ENCODE results near the gene RAB27B. TPM values are rescaled to one million over a fixed set of nuclear protein-coding genes. Genes with fewer than 3 reads are reported as not detected.
A peak's percentile ranks its signal among the peaks of the same experiment; 100 is the strongest.

RAB27B gene
- polyA plus RNA-seq, 6 donors from 2014 or later = 0.03 to 0.72 (median 0.36) TPM; not detected in 1

GRCh38 chr18:54880395-54881105 lies 52.3 kb downstream of the RAB27B start:
- H3K4me1 Mint-ChIP-seq = no peaks in the 10 kb centered on the region

GRCh38 chr18:54881229-54881768 lies 53.0 kb downstream of the RAB27B start:
- ATAC-seq (ENCODE audit: low read depth in 2 of 2) (no peak), DNase-seq (no peak)
- Mint-ChIP-seq H3K27me3 (peaks cover 0 to 25% (median 10%) of the 10 kb centered on the region in 3 donors), H3K4me1 (no peaks in the 10 kb centered on the region), H3K36me3 (no peaks in the 10 kb centered on the region), H3K4me3 (no peak overlapping the region), H3K9me3 (peaks cover 0 to 6% (median 0%) of the 10 kb centered on the region in 7 donors), H3K27ac (peak overlapping the region in 1 of 6 donors; percentile 11)

More at GRCh38 chr18:54880395-54881105, 52.3 kb downstream of the RAB27B start:
- DNase-seq (no peak), ATAC-seq (ENCODE audit: low read depth in 2 of 2) (no peak)
- no peaks in the 10 kb centered on the region for H3K36me3 Mint-ChIP-seq
- H3K9me3 Mint-ChIP-seq = peaks cover 0 to 6% (median 0%) of the 10 kb centered on the region in 7 donors
- H3K4me3 Mint-ChIP-seq = no peak overlapping the region
- no peak overlapping the region for H3K27ac Mint-ChIP-seq
- peaks cover 0 to 21% (median 10%) of the 10 kb centered on the region in 3 donors for H3K27me3 Mint-ChIP-seq

GRCh38 chr18:54882318-54882717 lies 54.0 kb downstream of the RAB27B start:
- Mint-ChIP-seq H3K4me1 (no peaks in the 10 kb centered on the region), H3K4me3 (no peak overlapping the region), H3K36me3 (no peaks in the 10 kb centered on the region), H3K27me3 (peaks cover 0 to 25% (median 10%) of the 10 kb centered on the region in 3 donors), H3K9me3 (peaks cover 0 to 6% (median 0%) of the 10 kb centered on the region in 7 donors), H3K27ac (no peak overlapping the region)
- DNase-seq (no peak), ATAC-seq (ENCODE audit: low read depth in 2 of 2) (no peak)

- Mint-ChIP-seq H3K36me3 (no peaks in the 10 kb centered on the region), H3K9me3 (peaks cover 0 to 6% (median 0%) of the 10 kb centered on the region in 7 donors), H3K27ac (no peak overlapping the region), H3K4me3 (no peak overlapping the region), H3K4me1 (no peaks in the 10 kb centered on the region), H3K27me3 (peaks cover 0 to 28% (median 10%) of the 10 kb centered on the region in 3 donors)
- ATAC-seq (ENCODE audit: low read depth in 2 of 2) = no peak
- DNase-seq = no peak
Observed at GRCh38 chr18:54883816-54884604, 55.7 kb downstream of the RAB27B start.

- H3K4me3 Mint-ChIP-seq = no peak overlapping the region
- no peak for ATAC-seq (ENCODE audit: low read depth in 2 of 2)
- peaks cover 0 to 18% (median 0%) of the 10 kb centered on the region in 3 donors for H3K27me3 Mint-ChIP-seq
- DNase-seq = no peak
- no peak overlapping the region for H3K27ac Mint-ChIP-seq
- no peaks in the 10 kb centered on the region for H3K4me1 Mint-ChIP-seq
- H3K9me3 Mint-ChIP-seq = peaks cover 0 to 1% (median 0%) of the 10 kb centered on the region in 7 donors
- H3K36me3 Mint-ChIP-seq = no peaks in the 10 kb centered on the region
Observed at GRCh38 chr18:54888378-54888777, 60.1 kb downstream of the RAB27B start.

GRCh38 chr18:54888933-54889332 lies 60.7 kb downstream of the RAB27B start:
- DNase-seq = no peak
- H3K27me3 Mint-ChIP-seq = peaks cover 0 to 14% (median 0%) of the 10 kb centered on the region in 3 donors

GRCh38 chr18:54899500-54899899 lies 71.2 kb downstream of the RAB27B start:
- Mint-ChIP-seq H3K36me3 (no peaks in the 10 kb centered on the region), H3K27me3 (no peaks in the 10 kb centered on the region), H3K4me1 (peaks cover 0 to 4% (median 0%) of the 10 kb centered on the region in 3 donors), H3K4me3 (no peak overlapping the region), H3K9me3 (no peaks in the 10 kb centered on the region), H3K27ac (no peak overlapping the region)
- ATAC-seq (ENCODE audit: low read depth in 2 of 2) (no peak), DNase-seq (no peak)

More at GRCh38 chr18:54888933-54889332, 60.7 kb downstream of the RAB27B start:
- no peak for ATAC-seq (ENCODE audit: low read depth in 2 of 2)
- Mint-ChIP-seq H3K27ac (no peak overlapping the region), H3K9me3 (peaks cover 0 to 1% (median 0%) of the 10 kb centered on the region in 7 donors), H3K4me3 (no peak overlapping the region), H3K36me3 (no peaks in the 10 kb centered on the region), H3K4me1 (no peaks in the 10 kb centered on the region)

- no peaks in the 10 kb centered on the region for H3K9me3 Mint-ChIP-seq
- peaks cover 0 to 4% (median 0%) of the 10 kb centered on the region in 3 donors for H3K4me1 Mint-ChIP-seq
- ATAC-seq (ENCODE audit: low read depth in 2 of 2) (no peak), DNase-seq (no peak)
- no peak overlapping the region for H3K4me3 Mint-ChIP-seq
- H3K36me3 Mint-ChIP-seq = no peaks in the 10 kb centered on the region
- H3K27ac Mint-ChIP-seq = no peak overlapping the region
- H3K27me3 Mint-ChIP-seq = no peaks in the 10 kb centered on the region
Observed at GRCh38 chr18:54900290-54900689, 72.0 kb downstream of the RAB27B start.

- Mint-ChIP-seq H3K9me3 (peaks cover 0 to 2% (median 0%) of the 10 kb centered on the region in 7 donors), H3K36me3 (no peaks in the 10 kb centered on the region), H3K4me3 (no peak overlapping the region), H3K27me3 (peaks cover 0 to 7% (median 4%) of the 10 kb centered on the region in 3 donors), H3K27ac (no peak overlapping the region), H3K4me1 (peaks cover 0 to 3% (median 0%) of the 10 kb centered on the region in 3 donors)
- ATAC-seq (ENCODE audit: low read depth in 2 of 2) = no peak
- no peak for DNase-seq
Observed at GRCh38 chr18:54904581-54904980, 76.3 kb downstream of the RAB27B start.

- Mint-ChIP-seq H3K9me3 (peaks cover 0 to 2% (median 0%) of the 10 kb centered on the region in 7 donors), H3K27ac (no peak overlapping the region), H3K27me3 (peaks cover 0 to 7% (median 4%) of the 10 kb centered on the region in 3 donors), H3K36me3 (no peaks in the 10 kb centered on the region), H3K4me3 (no peak overlapping the region), H3K4me1 (no peaks in the 10 kb centered on the region)
- DNase-seq = no peak
- no peak for ATAC-seq (ENCODE audit: low read depth in 2 of 2)
Observed at GRCh38 chr18:54905629-54906028, 77.4 kb downstream of the RAB27B start.

GRCh38 chr18:54906331-54907185 lies 78.3 kb downstream of the RAB27B start:
- no peaks in the 10 kb centered on the region for H3K4me1 Mint-ChIP-seq
- H3K4me3 Mint-ChIP-seq = no peak overlapping the region
- DNase-seq (no peak), ATAC-seq (ENCODE audit: low read depth in 2 of 2) (no peak)
- H3K36me3 Mint-ChIP-seq = no peaks in the 10 kb centered on the region
- H3K27ac Mint-ChIP-seq = no peak overlapping the region
- peaks cover 0 to 2% (median 0%) of the 10 kb centered on the region in 7 donors for H3K9me3 Mint-ChIP-seq
- peaks cover 0 to 7% (median 4%) of the 10 kb centered on the region in 3 donors for H3K27me3 Mint-ChIP-seq

- DNase-seq (no peak), ATAC-seq (ENCODE audit: low read depth in 2 of 2) (no peak)
- H3K4me1 Mint-ChIP-seq = peaks cover 0 to 4% (median 0%) of the 10 kb centered on the region in 3 donors
- peaks cover 0 to 2% (median 0%) of the 10 kb centered on the region in 7 donors for H3K9me3 Mint-ChIP-seq
- no peak overlapping the region for H3K27ac Mint-ChIP-seq
- no peak overlapping the region for H3K4me3 Mint-ChIP-seq
- H3K36me3 Mint-ChIP-seq = no peaks in the 10 kb centered on the region
- peaks cover 0 to 7% (median 4%) of the 10 kb centered on the region in 3 donors for H3K27me3 Mint-ChIP-seq
Observed at GRCh38 chr18:54909538-54909937, 81.3 kb downstream of the RAB27B start.
